Left lung (tissue), 10 donors: Measurements from ENCODE around the gene CNEP1R1. TPM values are rescaled to one million over a fixed set of nuclear protein-coding genes. Genes with fewer than 3 reads are reported as not detected.

ENCODE experiments used
- ATAC-seq: fragments of 200-7000 bp; cut with Tn5 transposase; one replicate; pipeline ENCODE4 v1.9.1; 2020; ENCODE audit warnings: moderate library complexity
- DNase-seq, 4 donors: peaks; one replicate each; pipeline ENCODE4 v3.0.0-alpha.2; 2013 to 2020
- H3K27ac ChIP-seq, 2 donors: fragments of 200-600 bp; sonication (generic) in 1 of 2; one replicate each; pipeline versions ENCODE4 v1.5.0 to v1.8.0; 2020 to 2021
- H3K27me3 ChIP-seq, 2 donors: fragments of 200-600 bp; sonication (generic) in 1 of 2; one replicate each; pipeline versions ENCODE4 v1.5.0 to v1.8.0; 2020 to 2021
- H3K36me3 ChIP-seq, 2 donors: fragments of 200-600 bp; sonication (generic) in 1 of 2; one replicate each; pipeline versions ENCODE4 v1.5.0 to v1.8.0; 2020 to 2021
- H3K4me1 ChIP-seq, 2 donors: fragments of 200-600 bp; one replicate each; pipeline ENCODE4 v1.8.0; 2021
- H3K4me3 ChIP-seq, 2 donors: fragments of 200-600 bp; sonication (generic) in 1 of 2; one replicate each; pipeline versions ENCODE4 v1.5.0 to v1.8.0; 2020 to 2021; ENCODE audit warnings: mild to moderate bottlenecking in 1 of 2
- H3K9me3 ChIP-seq, 2 donors: fragments of 200-600 bp; sonication (generic) in 1 of 2; one replicate each; pipeline versions ENCODE4 v1.5.0 to v1.8.0; 2020 to 2021
- intact Hi-C, 2 donors: fragments of 100-400 bp; cut with DNase I; formaldehyde crosslinking; loops; one replicate each; pipeline versions ENCODE4 v1.11.2 to v1.14.2; 2022
- polyA plus RNA-seq, 6 donors: library from polyadenylated mRNA; unstranded; fragments of 120-200 nt; gene quantifications; one replicate each; pipeline ENCODE4 v1.2.1, GENCODE V29; 2013; ENCODE audit not compliant: insufficient read length in 6 of 6
- total RNA-seq, 2 donors: library from RNA; stranded (reverse); fragmentation: NEBNext Ultra II Directional; extraction: Animal tissue kit (Norgen Biotek cat#: 25700); gene quantifications; one replicate each; pipeline ENCODE4 v1.2.1, GENCODE V29; 2021
- TF ChIP-seq, protein P1 (sequence below), 2 donors: fragments of 200-600 bp; sonication (generic) in 1 of 2; IDR thresholded peaks; one replicate each; pipeline versions ENCODE4 v1.5.0 to v1.8.0; 2021; ENCODE audit warnings: antibody characterized with exemption in 2 of 2
- donor health status: DM: no; HTN: yes; CAD: no.
- donor health status: DM: no; HTN: no; CAD: no.

CNEP1R1 gene
- total and polyA plus RNA-seq, 8 donors = 22.2 to 44.3 (median 35.3) TPM

DNA sequence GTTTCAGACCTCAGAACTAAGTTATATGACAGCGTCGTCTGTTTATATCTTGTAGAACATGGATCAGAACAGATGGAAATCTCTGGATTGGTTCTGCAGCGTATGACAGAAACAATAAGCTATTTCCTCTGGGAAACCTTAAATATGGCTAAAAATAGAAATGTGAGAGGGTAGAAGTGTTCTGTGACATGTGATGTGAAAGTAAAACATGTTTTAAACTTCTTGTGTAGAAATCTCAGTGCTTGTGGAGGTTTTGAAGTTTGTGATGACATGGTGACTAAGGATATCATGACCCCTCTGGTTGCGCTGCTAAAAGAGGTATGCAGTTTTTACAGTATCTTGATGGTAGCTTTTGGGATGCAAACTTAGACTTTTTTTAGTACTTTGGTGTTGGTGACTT, 43.5 kb downstream of the CNEP1R1 start:
- TF ChIP-seq, protein P1, sequence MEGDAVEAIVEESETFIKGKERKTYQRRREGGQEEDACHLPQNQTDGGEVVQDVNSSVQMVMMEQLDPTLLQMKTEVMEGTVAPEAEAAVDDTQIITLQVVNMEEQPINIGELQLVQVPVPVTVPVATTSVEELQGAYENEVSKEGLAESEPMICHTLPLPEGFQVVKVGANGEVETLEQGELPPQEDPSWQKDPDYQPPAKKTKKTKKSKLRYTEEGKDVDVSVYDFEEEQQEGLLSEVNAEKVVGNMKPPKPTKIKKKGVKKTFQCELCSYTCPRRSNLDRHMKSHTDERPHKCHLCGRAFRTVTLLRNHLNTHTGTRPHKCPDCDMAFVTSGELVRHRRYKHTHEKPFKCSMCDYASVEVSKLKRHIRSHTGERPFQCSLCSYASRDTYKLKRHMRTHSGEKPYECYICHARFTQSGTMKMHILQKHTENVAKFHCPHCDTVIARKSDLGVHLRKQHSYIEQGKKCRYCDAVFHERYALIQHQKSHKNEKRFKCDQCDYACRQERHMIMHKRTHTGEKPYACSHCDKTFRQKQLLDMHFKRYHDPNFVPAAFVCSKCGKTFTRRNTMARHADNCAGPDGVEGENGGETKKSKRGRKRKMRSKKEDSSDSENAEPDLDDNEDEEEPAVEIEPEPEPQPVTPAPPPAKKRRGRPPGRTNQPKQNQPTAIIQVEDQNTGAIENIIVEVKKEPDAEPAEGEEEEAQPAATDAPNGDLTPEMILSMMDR (IDR thresholded peaks at IDR 0.05) = no peak
- no peaks in the 10 kb centered on the region for H3K9me3 ChIP-seq
- DNase-seq (no peak), ATAC-seq (no peak)
- H3K4me3 ChIP-seq = no peak overlapping the region
- H3K27me3 ChIP-seq = no peaks in the 10 kb centered on the region
- peaks cover 0 to 23% of the 10 kb centered on the region in 2 donors for H3K36me3 ChIP-seq
- H3K27ac ChIP-seq = no peak overlapping the region
- intact Hi-C loops = no loop called here
- peaks cover 16 to 38% of the 10 kb centered on the region in 2 donors for H3K4me1 ChIP-seq

DNA sequence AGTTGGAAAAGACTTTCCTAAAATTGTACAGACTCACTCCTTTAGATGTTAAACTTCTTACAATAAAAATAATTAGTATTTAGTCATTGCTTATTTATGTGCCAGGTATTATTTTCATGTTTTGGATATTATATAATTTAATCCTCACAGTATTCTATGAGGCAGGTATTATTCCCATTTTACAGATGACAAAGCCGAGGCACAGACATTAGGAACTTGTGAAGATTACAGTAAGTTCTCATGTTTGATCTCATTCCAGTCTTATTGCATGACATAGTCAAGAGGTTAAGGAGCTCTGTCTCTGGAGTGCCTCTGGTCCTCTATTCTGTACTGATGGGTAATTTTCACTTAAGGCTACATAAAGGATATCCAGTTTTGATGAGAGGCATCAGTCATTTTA, 44.0 kb downstream of the CNEP1R1 start:
- Histone ChIP-seq H3K4me3 (no peak overlapping the region), H3K4me1 (peaks cover 16 to 38% of the 10 kb centered on the region in 2 donors), H3K27ac (no peak overlapping the region), H3K27me3 (no peaks in the 10 kb centered on the region), H3K36me3 (peaks cover 0 to 24% of the 10 kb centered on the region in 2 donors), H3K9me3 (no peaks in the 10 kb centered on the region)
- DNase-seq (no peak), ATAC-seq (no peak)
- intact Hi-C loops = no loop called here
- TF ChIP-seq, protein P1 (IDR thresholded peaks at IDR 0.05) = no peak

DNA sequence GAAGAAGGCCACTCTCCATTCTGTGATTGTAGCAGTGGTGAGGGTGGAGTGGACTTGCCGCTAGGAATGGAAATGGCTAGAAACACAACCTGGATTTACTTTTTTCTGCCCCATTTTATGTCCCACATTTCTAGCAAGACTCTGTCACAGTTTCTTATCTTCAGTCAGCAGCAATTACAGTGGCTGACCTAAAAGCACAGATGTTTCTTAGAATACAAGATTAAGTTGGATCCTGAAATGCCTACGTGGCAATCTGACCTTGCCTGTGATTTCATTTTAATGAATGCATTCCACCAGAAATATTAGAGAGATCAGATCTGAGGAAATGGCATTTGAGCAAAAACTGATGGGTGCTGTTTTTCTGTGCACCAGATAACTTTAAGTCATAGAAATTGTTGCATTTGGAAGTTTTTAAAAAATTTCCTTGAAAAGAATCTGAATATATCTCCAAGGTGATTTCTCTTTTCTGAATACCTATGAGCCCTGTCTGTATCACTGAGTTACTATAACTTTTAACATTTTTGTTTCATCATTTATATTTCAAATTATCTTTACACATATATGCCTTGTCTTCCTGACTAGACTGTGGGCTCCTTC, 46.1 kb downstream of the CNEP1R1 start:
- Histone ChIP-seq H3K27ac (no peak overlapping the region), H3K27me3 (no peaks in the 10 kb centered on the region), H3K4me1 (peaks cover 16 to 34% of the 10 kb centered on the region in 2 donors), H3K36me3 (peaks cover 0 to 42% of the 10 kb centered on the region in 2 donors), H3K4me3 (no peak overlapping the region), H3K9me3 (no peaks in the 10 kb centered on the region)
- intact Hi-C loops = no loop called here
- ATAC-seq = no peak
- TF ChIP-seq, protein P1 (IDR thresholded peaks at IDR 0.05) = no peak
- no peak for DNase-seq

DNA sequence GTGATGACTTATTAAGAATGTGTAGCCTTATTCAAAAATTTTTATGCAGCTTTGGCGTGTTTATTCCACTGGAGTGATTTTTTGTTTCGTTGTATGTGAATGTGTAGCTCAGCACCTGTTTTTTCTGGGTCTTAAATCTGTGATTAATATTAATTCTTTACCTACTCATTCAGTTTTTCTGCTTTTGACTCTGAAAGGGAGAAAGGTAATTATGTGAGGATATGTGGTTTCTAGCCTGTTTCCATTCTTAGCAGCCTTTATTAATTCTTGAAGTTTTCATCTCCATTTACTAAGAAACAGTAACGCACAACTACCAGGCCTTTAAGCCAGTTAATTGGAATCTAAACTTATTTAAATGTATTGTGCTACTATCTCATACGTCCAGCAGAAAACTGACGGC, 47.7 kb downstream of the CNEP1R1 start:
- intact Hi-C loops = no loop called here
- DNase-seq = no peak
- H3K4me3 ChIP-seq = no peak overlapping the region
- TF ChIP-seq, protein P1 (IDR thresholded peaks at IDR 0.05) = no peak
- H3K4me1 ChIP-seq = peaks cover 7 to 19% of the 10 kb centered on the region in 2 donors
- no peak overlapping the region for H3K27ac ChIP-seq
- H3K27me3 ChIP-seq = no peaks in the 10 kb centered on the region
- no peaks in the 10 kb centered on the region for H3K9me3 ChIP-seq
- peaks cover 0 to 57% of the 10 kb centered on the region in 2 donors for H3K36me3 ChIP-seq
- no peak for ATAC-seq

DNA sequence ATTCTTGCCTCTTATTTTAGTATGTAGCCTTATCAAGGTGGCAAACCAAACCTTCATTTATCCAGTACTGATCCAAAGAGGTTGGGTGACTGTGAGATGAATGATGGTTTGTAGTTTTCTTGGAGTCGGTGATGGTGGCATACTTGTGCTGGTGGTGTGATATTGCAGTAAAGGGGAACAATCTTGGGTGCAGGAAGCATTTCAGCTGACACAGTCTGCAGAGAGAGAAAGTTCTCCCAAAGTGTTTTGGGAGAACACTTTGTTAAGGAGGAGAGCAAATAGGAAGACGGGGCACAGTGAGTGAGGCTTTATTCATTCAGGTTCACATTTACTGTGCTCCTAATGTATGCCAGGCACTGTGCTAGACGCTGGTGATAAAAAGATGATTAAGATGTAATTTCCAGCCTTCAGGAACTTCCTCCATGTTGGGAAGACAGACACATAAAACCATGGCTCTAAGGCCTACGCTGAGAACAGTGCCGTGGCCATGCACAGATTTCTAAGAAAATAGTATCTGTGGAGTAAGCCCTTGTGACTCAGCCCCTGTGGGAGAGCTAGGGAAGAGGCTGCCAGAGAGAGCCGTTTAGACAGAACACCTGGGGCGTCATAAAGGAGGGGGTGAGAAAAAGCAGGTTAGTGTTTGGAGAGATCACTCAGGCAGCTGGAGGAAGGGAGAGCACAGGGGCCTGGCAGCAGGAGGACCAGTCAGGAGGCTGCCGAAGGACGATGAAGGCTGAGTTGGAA, 54.5 kb downstream of the CNEP1R1 start:
- no peaks in the 10 kb centered on the region for H3K4me1 ChIP-seq
- H3K36me3 ChIP-seq = peaks cover 0 to 88% of the 10 kb centered on the region in 2 donors
- intact Hi-C loops = no loop called here
- H3K9me3 ChIP-seq = no peaks in the 10 kb centered on the region
- H3K27me3 ChIP-seq = no peaks in the 10 kb centered on the region
- H3K4me3 ChIP-seq = no peak overlapping the region
- TF ChIP-seq, protein P1 (IDR thresholded peaks at IDR 0.05) = no peak
- no peak for DNase-seq
- ATAC-seq = no peak
- no peak overlapping the region for H3K27ac ChIP-seq
